NB4 (cell line): ENCODE results near the gene C1QBP.

Experiments
- MAX ChIP-seq: IDR thresholded peaks from 2 replicates; pipeline ENCODE4 v1.6.1; 2011; ENCODE audit warnings: low read depth, low read length
- POLR2A ChIP-seq: IDR thresholded peaks from 2 replicates; pipeline ENCODE4 v1.6.1; 2011; ENCODE audit warnings: mild to moderate bottlenecking; ENCODE audit not compliant: insufficient read length; ENCODE audit errors: extremely low read depth

- peak; percentile 90 for TF ChIP-seq MAX
- peak; percentile 61 for TF ChIP-seq POLR2A
Measured at GRCh38 chr17:5438716-5439445, at the start of gene C1QBP.
